ENCODE measurements around the gene CREBBP. TPM values are rescaled to one million over a fixed set of nuclear protein-coding genes. Genes with fewer than 3 reads are reported as not detected.

The CREBBP gene
- total and polyA plus RNA-seq, 2 experiments from 2014 or later, result 36.9 to 54.8 TPM

DNA sequence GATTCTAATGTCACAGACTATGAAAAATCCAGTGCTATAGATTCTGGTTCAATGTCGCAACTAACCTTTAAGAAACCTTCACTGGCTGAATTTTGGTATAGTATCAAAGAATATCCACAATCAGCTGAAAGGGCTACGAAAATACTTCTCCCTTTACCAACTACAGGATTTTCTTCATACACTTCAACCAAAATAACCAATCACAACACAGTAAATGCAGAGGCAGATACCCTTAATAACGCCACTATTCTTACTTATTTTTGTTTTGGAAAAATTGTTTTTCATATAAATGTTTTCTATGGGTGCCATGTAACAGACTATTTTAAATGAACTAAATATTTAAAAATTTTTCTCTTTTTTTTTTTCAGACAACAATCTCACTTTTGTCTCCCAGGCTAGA, 114.3 kb downstream of the CREBBP start:
- no peak for ATAC-seq
- Histone ChIP-seq H3K79me2 (replicated peaks; ENCODE audit: insufficient read depth) (peaks cover under 1% of the 10 kb centered on the region; the same call in 1 of the 2 replicates), H3K27me3 (ENCODE audit: insufficient read depth) (no peaks in the 10 kb centered on the region), H3K9me2 (ENCODE audit: insufficient read depth) (no peaks in the 10 kb centered on the region), H4K20me1 (replicated peaks; ENCODE audit: insufficient read depth) (peaks cover 20% of the 10 kb centered on the region), H3K27ac (ENCODE audit: low read depth) (no peak overlapping the region), H3K36me3 (ENCODE audit: insufficient read depth) (peaks cover 18% of the 10 kb centered on the region), H3K4me2 (no peak overlapping the region), H2AFZ (no peak overlapping the region), H3K4me3 (no peak overlapping the region), H3F3A (replicated peaks; ENCODE audit: low read depth) (peaks cover 6% of the 10 kb centered on the region; the same call in 1 of the 2 replicates), H3K4me1 (ENCODE audit: insufficient read depth) (no peaks in the 10 kb centered on the region)
- TF ChIP-seq, protein P1, sequence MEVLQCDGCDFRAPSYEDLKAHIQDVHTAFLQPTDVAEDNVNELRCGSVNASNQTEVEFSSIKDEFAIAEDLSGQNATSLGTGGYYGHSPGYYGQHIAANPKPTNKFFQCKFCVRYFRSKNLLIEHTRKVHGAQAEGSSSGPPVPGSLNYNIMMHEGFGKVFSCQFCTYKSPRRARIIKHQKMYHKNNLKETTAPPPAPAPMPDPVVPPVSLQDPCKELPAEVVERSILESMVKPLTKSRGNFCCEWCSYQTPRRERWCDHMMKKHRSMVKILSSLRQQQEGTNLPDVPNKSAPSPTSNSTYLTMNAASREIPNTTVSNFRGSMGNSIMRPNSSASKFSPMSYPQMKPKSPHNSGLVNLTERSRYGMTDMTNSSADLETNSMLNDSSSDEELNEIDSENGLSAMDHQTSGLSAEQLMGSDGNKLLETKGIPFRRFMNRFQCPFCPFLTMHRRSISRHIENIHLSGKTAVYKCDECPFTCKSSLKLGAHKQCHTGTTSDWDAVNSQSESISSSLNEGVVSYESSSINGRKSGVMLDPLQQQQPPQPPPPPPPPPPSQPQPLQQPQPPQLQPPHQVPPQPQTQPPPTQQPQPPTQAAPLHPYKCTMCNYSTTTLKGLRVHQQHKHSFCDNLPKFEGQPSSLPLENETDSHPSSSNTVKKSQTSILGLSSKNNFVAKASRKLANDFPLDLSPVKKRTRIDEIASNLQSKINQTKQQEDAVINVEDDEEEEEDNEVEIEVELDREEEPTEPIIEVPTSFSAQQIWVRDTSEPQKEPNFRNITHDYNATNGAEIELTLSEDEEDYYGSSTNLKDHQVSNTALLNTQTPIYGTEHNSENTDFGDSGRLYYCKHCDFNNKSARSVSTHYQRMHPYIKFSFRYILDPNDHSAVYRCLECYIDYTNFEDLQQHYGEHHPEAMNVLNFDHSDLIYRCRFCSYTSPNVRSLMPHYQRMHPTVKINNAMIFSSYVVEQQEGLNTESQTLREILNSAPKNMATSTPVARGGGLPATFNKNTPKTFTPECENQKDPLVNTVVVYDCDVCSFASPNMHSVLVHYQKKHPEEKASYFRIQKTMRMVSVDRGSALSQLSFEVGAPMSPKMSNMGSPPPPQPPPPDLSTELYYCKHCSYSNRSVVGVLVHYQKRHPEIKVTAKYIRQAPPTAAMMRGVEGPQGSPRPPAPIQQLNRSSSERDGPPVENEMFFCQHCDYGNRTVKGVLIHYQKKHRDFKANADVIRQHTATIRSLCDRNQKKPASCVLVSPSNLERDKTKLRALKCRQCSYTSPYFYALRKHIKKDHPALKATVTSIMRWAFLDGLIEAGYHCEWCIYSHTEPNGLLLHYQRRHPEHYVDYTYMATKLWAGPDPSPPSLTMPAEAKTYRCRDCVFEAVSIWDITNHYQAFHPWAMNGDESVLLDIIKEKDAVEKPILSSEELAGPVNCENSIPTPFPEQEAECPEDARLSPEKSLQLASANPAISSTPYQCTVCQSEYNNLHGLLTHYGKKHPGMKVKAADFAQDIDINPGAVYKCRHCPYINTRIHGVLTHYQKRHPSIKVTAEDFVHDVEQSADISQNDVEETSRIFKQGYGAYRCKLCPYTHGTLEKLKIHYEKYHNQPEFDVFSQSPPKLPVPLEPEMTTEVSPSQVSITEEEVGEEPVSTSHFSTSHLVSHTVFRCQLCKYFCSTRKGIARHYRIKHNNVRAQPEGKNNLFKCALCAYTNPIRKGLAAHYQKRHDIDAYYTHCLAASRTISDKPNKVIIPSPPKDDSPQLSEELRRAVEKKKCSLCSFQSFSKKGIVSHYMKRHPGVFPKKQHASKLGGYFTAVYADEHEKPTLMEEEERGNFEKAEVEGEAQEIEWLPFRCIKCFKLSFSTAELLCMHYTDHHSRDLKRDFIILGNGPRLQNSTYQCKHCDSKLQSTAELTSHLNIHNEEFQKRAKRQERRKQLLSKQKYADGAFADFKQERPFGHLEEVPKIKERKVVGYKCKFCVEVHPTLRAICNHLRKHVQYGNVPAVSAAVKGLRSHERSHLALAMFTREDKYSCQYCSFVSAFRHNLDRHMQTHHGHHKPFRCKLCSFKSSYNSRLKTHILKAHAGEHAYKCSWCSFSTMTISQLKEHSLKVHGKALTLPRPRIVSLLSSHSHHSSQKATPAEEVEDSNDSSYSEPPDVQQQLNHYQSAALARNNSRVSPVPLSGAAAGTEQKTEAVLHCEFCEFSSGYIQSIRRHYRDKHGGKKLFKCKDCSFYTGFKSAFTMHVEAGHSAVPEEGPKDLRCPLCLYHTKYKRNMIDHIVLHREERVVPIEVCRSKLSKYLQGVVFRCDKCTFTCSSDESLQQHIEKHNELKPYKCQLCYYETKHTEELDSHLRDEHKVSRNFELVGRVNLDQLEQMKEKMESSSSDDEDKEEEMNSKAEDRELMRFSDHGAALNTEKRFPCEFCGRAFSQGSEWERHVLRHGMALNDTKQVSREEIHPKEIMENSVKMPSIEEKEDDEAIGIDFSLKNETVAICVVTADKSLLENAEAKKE (CRISPR knock-in tag; IDR thresholded peaks at IDR 0.05), result no peak
- TF ChIP-seq POLR2AphosphoS5 (IDR thresholded peaks at IDR 0.05; ENCODE audit: low read depth) (no peak), ZNF331 (CRISPR knock-in tag; IDR thresholded peaks at IDR 0.05; ENCODE audit: low read depth) (no peak), EZH2 (IDR thresholded peaks at IDR 0.05; ENCODE audit: low read depth, unreplicated experiment) (no peak), EZH2phosphoT487 (IDR thresholded peaks at IDR 0.05; ENCODE audit: unreplicated experiment) (no peak)
- Mint-ChIP-seq H3K27ac (no peak overlapping the region), H3K27me3 (ENCODE audit: insufficient read depth, low read depth, poor library complexity) (peaks cover 4% of the 10 kb centered on the region), H3K4me1 (no peaks in the 10 kb centered on the region), H3K9me3 (no peaks in the 10 kb centered on the region), H3K4me3 (no peak overlapping the region), H3K36me3 (ENCODE audit: low read depth) (peaks cover 68% of the 10 kb centered on the region)
- no peak for DNase-seq (ENCODE audit: low spot score)

DNA sequence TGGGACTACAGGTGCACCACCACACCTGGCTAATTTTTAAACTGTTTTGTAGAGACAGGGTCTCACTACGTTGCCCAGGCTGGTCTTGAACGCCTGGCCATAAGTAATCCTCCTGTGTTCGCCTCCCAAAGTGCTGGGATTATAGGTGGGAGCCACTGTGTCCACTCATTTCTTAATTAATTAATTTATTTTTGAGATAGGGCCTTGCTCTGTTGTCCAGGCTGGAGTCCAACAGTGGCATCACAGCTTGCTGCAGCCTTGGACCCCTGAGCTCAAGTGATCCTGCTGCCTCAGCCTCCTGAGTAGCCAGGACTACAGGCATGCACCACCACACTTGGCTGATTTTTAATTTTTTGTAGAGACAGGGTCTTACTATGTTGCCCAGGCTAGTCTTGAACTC, 116.1 kb downstream of the CREBBP start:
- no peak overlapping the region for H3K4me2 ChIP-seq
- H3K4me3 Mint-ChIP-seq, result no peak overlapping the region
- peaks cover 3% of the 10 kb centered on the region; the same call in 1 of the 2 replicates for H3K79me2 ChIP-seq (replicated peaks; ENCODE audit: insufficient read depth)
- peaks cover 16% of the 10 kb centered on the region for H3K36me3 ChIP-seq (ENCODE audit: insufficient read depth)
- no peaks in the 10 kb centered on the region for H3K9me2 ChIP-seq (ENCODE audit: insufficient read depth)
- no peaks in the 10 kb centered on the region for H3K9me3 Mint-ChIP-seq
- H3K4me3 ChIP-seq, result no peak overlapping the region
- no peak overlapping the region for H3K27ac ChIP-seq (ENCODE audit: low read depth)
- no peaks in the 10 kb centered on the region for H3K27me3 ChIP-seq (ENCODE audit: insufficient read depth)
- H4K20me1 ChIP-seq (replicated peaks; ENCODE audit: insufficient read depth), result peaks cover 24% of the 10 kb centered on the region
- no peaks in the 10 kb centered on the region for H3K4me1 Mint-ChIP-seq
- H3K27ac Mint-ChIP-seq, result no peak overlapping the region
- H3K4me1 ChIP-seq (ENCODE audit: insufficient read depth), result no peaks in the 10 kb centered on the region
- ATAC-seq, result no peak
- DNase-seq (ENCODE audit: low spot score), result no peak
- H3K27me3 Mint-ChIP-seq (ENCODE audit: insufficient read depth, low read depth, poor library complexity), result peaks cover 4% of the 10 kb centered on the region
- H3K36me3 Mint-ChIP-seq (ENCODE audit: low read depth), result peaks cover 58% of the 10 kb centered on the region
- H3F3A ChIP-seq (replicated peaks; ENCODE audit: low read depth), result peaks cover 5% of the 10 kb centered on the region; the same call in 1 of the 2 replicates
- no peak overlapping the region for H2AFZ ChIP-seq
- TF ChIP-seq, protein P2, sequence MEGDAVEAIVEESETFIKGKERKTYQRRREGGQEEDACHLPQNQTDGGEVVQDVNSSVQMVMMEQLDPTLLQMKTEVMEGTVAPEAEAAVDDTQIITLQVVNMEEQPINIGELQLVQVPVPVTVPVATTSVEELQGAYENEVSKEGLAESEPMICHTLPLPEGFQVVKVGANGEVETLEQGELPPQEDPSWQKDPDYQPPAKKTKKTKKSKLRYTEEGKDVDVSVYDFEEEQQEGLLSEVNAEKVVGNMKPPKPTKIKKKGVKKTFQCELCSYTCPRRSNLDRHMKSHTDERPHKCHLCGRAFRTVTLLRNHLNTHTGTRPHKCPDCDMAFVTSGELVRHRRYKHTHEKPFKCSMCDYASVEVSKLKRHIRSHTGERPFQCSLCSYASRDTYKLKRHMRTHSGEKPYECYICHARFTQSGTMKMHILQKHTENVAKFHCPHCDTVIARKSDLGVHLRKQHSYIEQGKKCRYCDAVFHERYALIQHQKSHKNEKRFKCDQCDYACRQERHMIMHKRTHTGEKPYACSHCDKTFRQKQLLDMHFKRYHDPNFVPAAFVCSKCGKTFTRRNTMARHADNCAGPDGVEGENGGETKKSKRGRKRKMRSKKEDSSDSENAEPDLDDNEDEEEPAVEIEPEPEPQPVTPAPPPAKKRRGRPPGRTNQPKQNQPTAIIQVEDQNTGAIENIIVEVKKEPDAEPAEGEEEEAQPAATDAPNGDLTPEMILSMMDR (conservative IDR thresholded peaks at IDR 0.05; ENCODE audit: low read depth in 2 of 2), result no peak
- TF ChIP-seq JUNB (IDR thresholded peaks at IDR 0.05; ENCODE audit: unreplicated experiment) (no peak), CREB1 (CRISPR knock-in tag; IDR thresholded peaks at IDR 0.05; ENCODE audit: low read depth) (no peak), EZH2 (IDR thresholded peaks at IDR 0.05; ENCODE audit: low read depth, unreplicated experiment) (no peak), POLR2AphosphoS5 (IDR thresholded peaks at IDR 0.05; ENCODE audit: low read depth) (no peak)
- TF ChIP-seq, protein P3, sequence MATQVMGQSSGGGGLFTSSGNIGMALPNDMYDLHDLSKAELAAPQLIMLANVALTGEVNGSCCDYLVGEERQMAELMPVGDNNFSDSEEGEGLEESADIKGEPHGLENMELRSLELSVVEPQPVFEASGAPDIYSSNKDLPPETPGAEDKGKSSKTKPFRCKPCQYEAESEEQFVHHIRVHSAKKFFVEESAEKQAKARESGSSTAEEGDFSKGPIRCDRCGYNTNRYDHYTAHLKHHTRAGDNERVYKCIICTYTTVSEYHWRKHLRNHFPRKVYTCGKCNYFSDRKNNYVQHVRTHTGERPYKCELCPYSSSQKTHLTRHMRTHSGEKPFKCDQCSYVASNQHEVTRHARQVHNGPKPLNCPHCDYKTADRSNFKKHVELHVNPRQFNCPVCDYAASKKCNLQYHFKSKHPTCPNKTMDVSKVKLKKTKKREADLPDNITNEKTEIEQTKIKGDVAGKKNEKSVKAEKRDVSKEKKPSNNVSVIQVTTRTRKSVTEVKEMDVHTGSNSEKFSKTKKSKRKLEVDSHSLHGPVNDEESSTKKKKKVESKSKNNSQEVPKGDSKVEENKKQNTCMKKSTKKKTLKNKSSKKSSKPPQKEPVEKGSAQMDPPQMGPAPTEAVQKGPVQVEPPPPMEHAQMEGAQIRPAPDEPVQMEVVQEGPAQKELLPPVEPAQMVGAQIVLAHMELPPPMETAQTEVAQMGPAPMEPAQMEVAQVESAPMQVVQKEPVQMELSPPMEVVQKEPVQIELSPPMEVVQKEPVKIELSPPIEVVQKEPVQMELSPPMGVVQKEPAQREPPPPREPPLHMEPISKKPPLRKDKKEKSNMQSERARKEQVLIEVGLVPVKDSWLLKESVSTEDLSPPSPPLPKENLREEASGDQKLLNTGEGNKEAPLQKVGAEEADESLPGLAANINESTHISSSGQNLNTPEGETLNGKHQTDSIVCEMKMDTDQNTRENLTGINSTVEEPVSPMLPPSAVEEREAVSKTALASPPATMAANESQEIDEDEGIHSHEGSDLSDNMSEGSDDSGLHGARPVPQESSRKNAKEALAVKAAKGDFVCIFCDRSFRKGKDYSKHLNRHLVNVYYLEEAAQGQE (IDR thresholded peaks at IDR 0.05; ENCODE audit: unreplicated experiment), result no peak
